GM18867 (cell line): ENCODE results near the gene KANK3.
"Not testable (repeated sequence)": the region's sequence is repeated elsewhere in the genome, so short reads cannot be mapped to it uniquely, and the experiment has no call there.

Source experiments
- ATAC-seq: cut with Tn5 transposase; IDR thresholded peaks from one replicate; pipeline ENCODE4 v1.9.1; 2021; ENCODE audit warnings: mild to moderate bottlenecking, moderate library complexity; ENCODE audit not compliant: unreplicated experiment

The KANK3 gene

GRCh38 chr19:8342684-8343482, at the start of gene KANK3:
Gene KANK3, minus strand, starts transcription at chr19:8343262. Its CDS starts 5,434 bp downstream, at chr19:8337828.
- peak; percentile 91 for ATAC-seq

DNA sequence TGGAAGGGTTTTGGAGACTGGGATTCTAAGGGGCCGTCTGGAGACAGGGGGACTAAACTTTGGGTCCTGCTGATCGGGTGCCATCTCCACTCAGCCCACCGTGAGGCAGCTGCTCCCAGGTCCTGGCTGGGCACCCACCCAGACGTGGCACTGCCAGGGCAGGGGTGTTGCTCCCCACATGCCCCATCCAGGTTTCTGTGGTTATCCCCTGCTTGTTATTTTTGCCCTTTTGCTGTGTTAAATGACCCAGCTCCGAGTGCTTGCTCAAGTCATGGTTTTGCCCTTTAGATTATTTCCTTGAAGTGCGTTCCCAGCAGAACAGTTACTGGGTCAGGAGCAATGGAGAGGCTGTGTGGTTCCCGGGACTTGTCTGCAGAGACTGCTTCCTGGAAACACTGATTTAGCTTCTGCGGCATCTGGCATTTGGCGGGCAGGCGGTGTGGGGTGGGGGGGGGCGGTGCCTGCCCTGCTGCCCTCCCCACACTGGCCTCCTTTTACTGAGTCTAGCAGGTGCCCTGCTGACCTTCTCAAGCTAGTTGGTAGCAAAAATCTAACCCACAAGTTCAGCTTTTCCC, 49.0 kb upstream of the KANK3 start:
- no peak for ATAC-seq

DNA sequence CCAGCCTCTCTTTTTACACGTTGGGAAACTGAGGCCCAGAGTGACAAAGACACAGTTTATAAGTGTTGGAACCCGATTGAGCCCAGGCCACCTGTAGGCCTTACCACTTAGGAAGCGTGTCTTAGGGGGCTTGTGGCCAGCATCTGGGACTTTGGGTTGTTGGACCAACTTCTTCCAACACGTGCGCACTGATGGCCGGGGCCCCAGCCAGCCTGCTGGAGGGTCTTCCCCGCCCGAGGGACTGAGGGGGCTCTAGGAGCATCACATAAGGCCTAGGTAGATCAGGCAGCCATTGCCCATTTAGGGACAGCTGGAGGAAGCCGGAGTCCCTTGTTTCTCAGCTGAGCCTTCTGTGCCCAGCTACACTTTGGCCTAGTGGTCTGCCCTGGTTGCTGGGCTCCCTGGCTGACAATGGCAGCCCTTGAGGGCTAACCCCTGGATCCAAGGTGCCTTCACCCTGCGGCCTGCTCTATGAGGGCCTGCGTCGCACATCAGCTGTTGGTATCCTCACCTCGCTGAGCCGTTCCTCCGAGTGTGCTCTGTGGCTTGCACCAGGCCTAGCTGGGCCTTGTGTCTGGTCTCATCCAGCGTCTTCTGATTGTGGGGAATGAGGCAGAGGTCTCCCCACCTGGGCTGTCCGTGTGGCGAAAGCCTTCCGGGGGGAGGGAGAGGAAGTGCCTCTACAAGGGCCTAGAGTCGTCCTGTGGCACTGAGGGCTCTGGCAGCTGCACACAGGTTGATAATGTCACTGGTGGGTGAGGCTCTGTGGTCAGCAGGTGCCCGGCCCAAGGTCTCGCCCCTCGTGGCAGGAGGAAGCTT, 48.3 kb upstream of the KANK3 start:
- no peak for ATAC-seq

DNA sequence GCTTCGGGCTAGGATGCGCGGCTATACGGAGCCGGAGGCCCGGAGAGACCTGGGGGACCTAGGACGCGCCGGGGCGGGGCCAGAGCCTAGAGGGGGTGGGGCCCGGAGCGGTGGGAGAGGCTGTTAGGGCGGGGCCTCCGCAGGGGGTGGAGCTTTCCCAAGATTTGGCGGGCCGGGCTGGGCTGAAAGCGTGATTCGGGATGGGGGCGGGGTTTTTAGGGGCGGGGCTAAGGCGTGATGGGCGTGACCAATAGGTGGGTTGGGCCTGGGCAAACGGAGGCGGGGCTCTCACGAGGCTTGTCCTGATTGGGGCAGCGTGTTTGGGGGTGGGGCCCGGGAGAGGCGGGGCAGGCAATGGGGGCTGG, 47.5 kb upstream of the KANK3 start:
- ATAC-seq, result peak; percentile 35

- peak; percentile 87 for ATAC-seq
Measured at GRCh38 chr19:8389891-8390616, 47.0 kb upstream of the KANK3 start, which contains the start of gene RAB11B. Gene RAB11B, plus strand, starts transcription at chr19:8390360. Its CDS starts 57 bp downstream, at chr19:8390417.

DNA sequence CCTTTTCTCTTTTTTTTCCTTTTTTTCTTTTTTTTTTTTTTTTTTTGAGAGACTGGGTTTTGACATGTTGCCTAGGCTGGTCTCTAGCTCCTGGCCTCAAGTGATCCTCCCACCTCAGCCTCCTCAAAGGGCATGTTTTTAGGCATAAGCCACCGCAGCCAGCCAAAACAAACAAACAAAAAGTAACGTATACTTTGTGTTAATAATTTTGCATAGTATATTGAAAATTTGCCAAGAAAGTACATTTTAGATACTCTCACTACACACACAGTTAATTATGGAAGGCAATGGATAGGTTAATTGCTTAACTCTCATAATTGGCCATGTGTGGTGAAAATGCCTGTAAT, 45.5 kb upstream of the KANK3 start:
- ATAC-seq, result no peak

DNA sequence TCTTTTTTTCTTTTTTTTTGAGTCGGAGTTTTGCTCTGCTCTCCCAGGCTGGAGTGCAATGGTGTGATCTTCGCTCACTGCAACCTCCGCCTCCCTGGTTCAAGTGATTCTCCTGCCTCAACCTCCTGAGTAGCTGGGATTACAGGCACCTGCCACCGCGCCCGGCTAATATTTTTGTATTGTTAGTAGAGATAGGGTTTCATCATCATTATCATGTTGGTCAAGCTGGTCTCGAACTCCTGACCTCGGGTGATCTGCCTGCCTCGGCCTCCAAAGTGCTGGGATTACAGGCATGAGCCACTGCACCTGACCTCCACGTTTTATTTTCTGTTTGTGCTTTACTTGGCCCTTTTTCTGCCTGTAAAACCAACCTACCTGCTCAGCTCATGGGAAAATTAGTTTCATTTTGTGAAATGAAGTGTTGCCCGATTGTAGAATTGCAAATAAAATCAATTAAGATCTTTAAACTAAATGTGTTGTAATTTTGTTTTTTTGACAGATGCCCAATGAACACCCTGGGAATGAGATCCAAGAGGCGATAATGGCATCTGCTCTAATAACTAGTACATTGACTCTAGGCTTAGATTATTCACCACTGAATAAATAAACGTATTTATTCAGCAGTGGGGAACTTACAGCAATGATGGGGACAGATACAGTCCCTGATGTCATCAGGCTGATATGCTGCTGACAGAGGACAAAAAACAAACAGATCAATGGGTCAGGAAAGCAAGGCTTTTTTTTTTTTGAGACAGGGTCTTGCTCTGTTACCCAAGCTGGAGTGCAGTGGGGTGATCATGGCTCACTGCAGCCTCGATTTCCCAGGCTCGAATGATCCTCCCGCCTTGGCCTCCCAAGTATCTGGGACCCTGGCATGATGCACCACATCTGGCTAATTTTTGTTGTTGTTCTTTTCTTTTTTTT, 44.9 kb upstream of the KANK3 start:
- no peak for ATAC-seq

GRCh38 chr19:8386990-8387389, 43.9 kb upstream of the KANK3 start:
- no peak for ATAC-seq

DNA sequence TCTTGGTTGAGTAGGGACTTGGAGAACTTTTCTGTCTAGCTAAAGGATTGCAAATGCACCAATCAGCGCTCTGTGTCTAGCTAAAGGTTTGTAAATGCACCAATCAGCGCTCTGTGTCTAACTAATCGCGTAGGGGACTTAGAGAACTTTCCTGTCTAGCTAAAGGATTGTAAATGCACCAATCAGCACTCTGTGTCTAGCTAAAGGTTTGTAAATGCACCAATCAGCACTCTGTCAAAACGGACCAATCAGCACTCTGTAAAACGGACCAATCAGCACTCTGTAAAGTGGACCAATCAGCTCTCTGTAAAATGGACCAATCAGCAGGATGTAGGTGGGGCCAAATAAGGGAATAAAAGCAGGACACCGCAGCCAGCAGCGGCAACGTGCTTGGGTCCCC, 43.4 kb upstream of the KANK3 start:
- not testable (repeated sequence) for ATAC-seq

DNA sequence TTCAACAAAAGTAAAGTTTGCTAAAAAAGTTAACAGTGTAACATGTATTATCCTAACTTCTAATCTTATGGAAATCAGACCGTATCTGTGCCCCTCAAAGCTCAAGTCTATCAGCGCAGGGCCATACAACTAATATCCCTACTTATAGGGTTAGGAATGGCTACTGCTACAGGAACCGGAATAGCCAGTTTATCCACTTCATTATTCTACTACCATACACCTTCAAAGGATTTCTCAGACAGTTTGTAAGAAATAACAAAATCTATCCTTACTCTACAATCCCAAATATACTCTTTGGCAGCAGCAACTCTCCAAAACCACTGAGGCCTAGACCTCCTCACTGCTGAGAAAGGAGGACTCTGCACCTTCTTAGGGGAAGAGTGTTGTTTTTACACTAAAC, 42.5 kb upstream of the KANK3 start:
- not testable (repeated sequence) for ATAC-seq

DNA sequence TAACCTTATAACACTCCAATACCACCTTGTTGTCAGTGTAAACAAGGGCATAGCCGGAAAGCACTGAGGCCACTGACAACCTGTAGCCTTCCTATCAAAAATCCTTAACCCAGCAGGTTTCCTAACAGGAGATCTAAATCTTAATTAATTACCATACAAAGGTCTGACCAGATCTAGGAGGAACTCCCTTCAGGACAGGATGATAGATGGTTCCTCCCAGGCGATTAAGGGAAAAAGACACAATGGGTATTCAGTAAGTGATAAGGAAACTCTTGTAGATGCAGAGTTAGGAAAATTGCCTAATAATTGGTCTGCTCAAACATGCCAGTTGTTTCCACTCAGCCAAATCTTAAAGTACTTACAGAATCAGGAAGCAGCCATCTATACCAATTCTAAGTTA, 42.0 kb upstream of the KANK3 start:
- not testable (repeated sequence) for ATAC-seq

DNA sequence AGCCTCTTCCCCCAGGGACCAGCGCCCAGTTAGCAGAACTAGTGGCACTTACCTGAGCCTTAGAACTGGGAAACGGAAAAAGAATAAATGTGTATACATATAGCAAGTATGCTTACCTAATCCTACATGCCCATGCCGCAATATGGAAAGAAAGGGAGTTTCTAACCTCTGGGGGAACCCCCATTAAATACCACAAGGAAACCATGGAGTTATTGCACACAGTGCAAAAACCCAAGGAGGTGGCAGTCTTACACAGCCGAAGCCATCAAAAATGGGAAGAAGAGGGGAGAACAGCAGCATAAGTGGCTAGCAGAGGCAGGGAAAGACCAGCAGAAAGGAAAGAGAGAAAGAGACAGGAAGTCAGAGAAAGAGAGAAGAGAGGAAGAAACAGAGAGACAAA, 41.5 kb upstream of the KANK3 start:
- ATAC-seq, result not testable (repeated sequence)

DNA sequence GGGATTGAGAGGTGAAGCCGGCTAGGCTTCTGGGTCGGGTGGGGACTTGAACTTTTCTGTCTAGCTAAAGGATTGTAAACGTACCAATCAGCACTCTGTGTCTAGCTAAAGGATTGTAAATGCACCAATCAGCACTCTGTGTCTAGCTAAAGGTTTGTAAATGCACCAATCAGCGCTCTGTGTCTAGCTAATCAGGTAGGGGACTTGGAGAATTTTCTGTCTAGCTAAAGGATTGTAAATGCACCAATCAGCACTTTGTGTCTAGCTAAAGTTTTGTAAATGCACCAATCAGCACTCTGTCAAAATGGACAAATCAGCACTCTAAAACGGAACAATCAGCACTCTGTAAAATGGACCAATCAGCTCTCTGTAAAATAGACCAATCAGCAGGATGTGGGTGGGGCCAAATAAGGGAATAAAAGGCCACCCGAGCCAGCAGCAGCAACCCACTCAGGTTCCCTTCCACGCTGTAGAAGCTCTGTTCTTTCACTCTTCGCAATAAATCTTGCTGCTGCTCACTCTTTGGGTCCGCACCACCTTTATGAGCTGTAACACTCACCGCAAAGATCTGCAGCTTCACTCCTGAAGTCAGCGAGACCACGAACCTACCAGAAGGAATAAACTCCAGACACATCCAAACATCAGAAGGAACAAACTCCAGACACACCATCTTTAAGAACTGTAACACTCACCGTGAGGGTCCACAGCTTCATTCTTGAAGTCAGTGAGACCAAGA, 36.3 kb upstream of the KANK3 start:
- ATAC-seq, result not testable (repeated sequence)

DNA sequence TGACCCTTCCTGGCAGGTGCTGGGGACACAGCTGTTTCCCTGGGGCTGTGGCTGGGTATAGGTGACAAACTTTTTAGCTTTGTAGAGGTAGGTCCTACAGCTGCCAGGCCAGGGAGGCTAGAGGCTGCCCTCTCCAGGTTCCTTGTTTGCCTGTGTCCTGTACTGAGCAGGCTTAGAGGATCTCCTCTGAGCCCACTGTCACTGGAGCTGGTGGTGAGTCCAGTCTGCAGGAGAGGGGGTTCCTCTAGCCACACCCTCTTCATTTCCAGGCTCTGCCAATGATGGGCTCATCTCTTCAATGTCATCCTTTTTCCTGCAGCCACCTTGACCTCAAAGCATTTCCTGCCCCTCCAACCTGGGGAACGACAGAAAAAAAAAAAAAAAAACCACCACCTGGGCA, 34.5 kb upstream of the KANK3 start:
- ATAC-seq, result no peak

DNA sequence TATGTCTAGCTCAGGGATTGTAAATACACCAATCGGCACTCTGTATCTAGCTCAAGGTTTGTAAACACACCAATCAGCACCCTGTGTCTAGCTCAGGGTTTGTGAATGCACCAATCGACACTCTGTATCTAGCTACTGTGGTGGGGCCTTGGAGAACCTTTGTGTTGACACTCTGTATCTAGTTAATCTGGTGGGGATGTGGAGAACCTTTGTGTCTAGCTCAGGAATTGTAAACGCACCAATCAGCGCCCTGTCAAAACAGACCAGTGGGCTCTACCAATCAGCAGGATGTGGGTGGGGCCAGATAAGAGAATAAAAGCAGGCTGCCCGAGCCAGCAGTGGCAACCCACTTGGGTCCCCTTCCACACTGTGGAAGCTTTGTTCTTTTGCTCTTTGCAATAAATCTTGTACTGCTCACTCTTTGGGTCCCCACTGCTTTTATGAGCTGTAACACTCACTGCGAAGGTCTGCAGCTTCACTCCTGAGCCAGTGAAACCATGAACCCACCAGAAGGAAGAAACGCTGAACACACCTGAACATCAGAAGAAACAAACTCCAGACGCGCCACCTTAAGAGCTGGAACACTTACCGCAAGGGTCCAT, 33.4 kb upstream of the KANK3 start:
- not testable (repeated sequence) for ATAC-seq

DNA sequence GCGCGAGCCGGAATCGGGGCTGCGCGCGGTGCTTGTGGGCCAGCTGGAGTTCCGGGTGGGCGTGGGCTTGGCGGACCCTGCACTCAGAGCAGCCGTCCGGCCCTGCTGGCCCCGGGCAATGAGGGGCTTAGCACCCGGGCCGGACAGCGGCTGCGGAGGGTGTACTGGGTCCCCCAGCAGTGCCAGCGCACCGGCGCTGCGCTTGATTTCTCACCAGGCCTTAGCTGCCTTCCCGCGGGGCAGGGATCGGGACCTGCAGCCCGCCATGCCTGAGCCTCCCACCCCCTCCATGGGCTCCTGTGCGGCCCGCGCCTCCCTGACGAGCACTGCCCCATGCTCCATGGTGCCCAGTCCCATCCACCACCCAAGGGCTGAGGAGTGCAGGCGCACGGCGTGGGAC, 32.7 kb upstream of the KANK3 start:
- ATAC-seq, result not testable (repeated sequence)

DNA sequence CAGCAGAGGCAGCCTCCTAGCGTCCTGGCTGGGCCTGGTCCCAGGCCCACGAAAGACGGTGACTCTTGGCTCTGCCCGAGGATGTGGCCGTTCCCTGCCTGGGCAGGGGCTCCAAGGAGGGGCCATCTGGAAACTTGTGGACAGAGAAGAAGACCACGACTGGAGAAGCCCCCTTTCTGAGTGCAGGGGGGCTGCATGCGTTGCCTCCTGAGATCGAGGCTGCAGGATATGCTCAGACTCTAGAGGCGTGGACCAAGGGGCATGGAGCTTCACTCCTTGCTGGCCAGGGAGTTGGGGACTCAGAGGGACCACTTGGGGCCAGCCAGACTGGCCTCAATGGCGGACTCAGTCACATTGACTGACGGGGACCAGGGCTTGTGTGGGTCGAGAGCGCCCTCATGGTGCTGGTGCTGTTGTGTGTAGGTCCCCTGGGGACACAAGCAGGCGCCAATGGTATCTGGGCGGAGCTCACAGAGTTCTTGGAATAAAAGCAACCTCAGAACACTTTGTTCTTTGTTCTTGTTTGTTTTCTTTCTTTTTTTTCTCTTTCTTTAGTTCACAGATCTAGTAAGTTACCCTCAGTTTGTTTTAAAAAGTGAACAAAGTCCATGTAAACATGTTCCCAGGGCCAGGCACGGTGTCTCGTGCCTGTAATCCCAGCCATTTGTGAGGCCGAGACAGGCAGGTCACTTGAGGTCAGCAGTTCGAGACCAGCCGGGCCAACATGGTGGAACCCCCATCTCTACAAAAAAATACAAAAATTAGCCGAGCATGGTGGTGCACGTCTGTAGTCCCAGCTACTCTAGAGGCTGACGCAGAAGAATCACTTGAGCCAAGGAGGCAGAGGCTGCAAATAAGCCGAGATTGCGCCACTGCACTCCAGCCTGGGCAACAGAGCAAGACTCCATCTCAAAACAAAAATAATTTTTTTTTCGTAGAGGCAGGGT, 31.1 kb upstream of the KANK3 start:
- no peak for ATAC-seq
